ENCODE measurements around the gene PIK3R4.

The PIK3R4 gene

GRCh38 chr3:130737622-130738021 lies 9.0 kb downstream of the PIK3R4 start:
- Histone ChIP-seq H3K4me3 (IDR thresholded peaks at IDR 0.05; ENCODE audit: insufficient read depth, low read depth, low read length) (no peak overlapping the region), H4K20me1 (ENCODE audit: insufficient read depth) (no peaks in the 10 kb centered on the region), H2AFZ (ENCODE audit: low read depth) (no peak overlapping the region), H3K27ac (no peak overlapping the region), H3K27me3 (ENCODE audit: insufficient read depth, low read depth) (no peaks in the 10 kb centered on the region), H3K4me1 (ENCODE audit: low read depth, poor library complexity, severe bottlenecking) (no peaks in the 10 kb centered on the region), H3K79me2 (ENCODE audit: insufficient read depth, low read depth) (peaks cover 14% of the 10 kb centered on the region; the same call in 1 of the 2 replicates), H3K9ac (no peak overlapping the region), H3K36me3 (ENCODE audit: insufficient read depth) (no peaks in the 10 kb centered on the region), H3K4me2 (no peak overlapping the region)
- no peak for TF ChIP-seq CTCF (conservative IDR thresholded peaks at IDR 0.05; ENCODE audit: low read depth, low read length)

GRCh38 chr3:130733236-130733875 lies 13.3 kb downstream of the PIK3R4 start:
- no peak overlapping the region for H3K9ac ChIP-seq
- H3K36me3 ChIP-seq (ENCODE audit: insufficient read depth), result no peaks in the 10 kb centered on the region
- H3K4me3 ChIP-seq (IDR thresholded peaks at IDR 0.05; ENCODE audit: insufficient read depth, low read depth, low read length), result no peak overlapping the region
- no peaks in the 10 kb centered on the region for H3K4me1 ChIP-seq (ENCODE audit: low read depth, poor library complexity, severe bottlenecking)
- no peak overlapping the region for H3K4me2 ChIP-seq
- no peak for TF ChIP-seq CTCF (conservative IDR thresholded peaks at IDR 0.05; ENCODE audit: low read depth, low read length)
- H4K20me1 ChIP-seq (ENCODE audit: insufficient read depth), result no peaks in the 10 kb centered on the region
- H2AFZ ChIP-seq (ENCODE audit: low read depth), result no peak overlapping the region
- H3K79me2 ChIP-seq (ENCODE audit: insufficient read depth, low read depth), result peaks cover 5% of the 10 kb centered on the region; the same call in 1 of the 2 replicates
- H3K27me3 ChIP-seq (ENCODE audit: insufficient read depth, low read depth), result no peaks in the 10 kb centered on the region
- no peak overlapping the region for H3K27ac ChIP-seq

GRCh38 chr3:130732501-130732900 lies 14.1 kb downstream of the PIK3R4 start:
- no peaks in the 10 kb centered on the region for H4K20me1 ChIP-seq (ENCODE audit: insufficient read depth)
- no peak overlapping the region for H2AFZ ChIP-seq (ENCODE audit: low read depth)
- no peak overlapping the region for H3K4me2 ChIP-seq
- H3K4me3 ChIP-seq (IDR thresholded peaks at IDR 0.05; ENCODE audit: insufficient read depth, low read depth, low read length), result no peak overlapping the region
- no peaks in the 10 kb centered on the region; the same call in 1 of the 2 replicates for H3K79me2 ChIP-seq (ENCODE audit: insufficient read depth, low read depth)
- TF ChIP-seq CTCF (conservative IDR thresholded peaks at IDR 0.05; ENCODE audit: low read depth, low read length), result no peak
- H3K4me1 ChIP-seq (ENCODE audit: low read depth, poor library complexity, severe bottlenecking), result no peaks in the 10 kb centered on the region
- H3K27ac ChIP-seq, result no peak overlapping the region
- H3K36me3 ChIP-seq (ENCODE audit: insufficient read depth), result no peaks in the 10 kb centered on the region
- no peaks in the 10 kb centered on the region for H3K27me3 ChIP-seq (ENCODE audit: insufficient read depth, low read depth)
- no peak overlapping the region for H3K9ac ChIP-seq

GRCh38 chr3:130731817-130732216 lies 14.8 kb downstream of the PIK3R4 start:
- no peaks in the 10 kb centered on the region for H3K36me3 ChIP-seq (ENCODE audit: insufficient read depth)
- no peak for TF ChIP-seq CTCF (conservative IDR thresholded peaks at IDR 0.05; ENCODE audit: low read depth, low read length)

More at GRCh38 chr3:130731817-130732216, 14.8 kb downstream of the PIK3R4 start:
- Histone ChIP-seq H4K20me1 (ENCODE audit: insufficient read depth) (no peaks in the 10 kb centered on the region), H3K9ac (no peak overlapping the region), H3K79me2 (ENCODE audit: insufficient read depth, low read depth) (no peaks in the 10 kb centered on the region; the same call in 1 of the 2 replicates), H3K27me3 (ENCODE audit: insufficient read depth, low read depth) (no peaks in the 10 kb centered on the region), H2AFZ (ENCODE audit: low read depth) (no peak overlapping the region), H3K4me1 (ENCODE audit: low read depth, poor library complexity, severe bottlenecking) (no peaks in the 10 kb centered on the region), H3K4me3 (IDR thresholded peaks at IDR 0.05; ENCODE audit: insufficient read depth, low read depth, low read length) (no peak overlapping the region), H3K4me2 (no peak overlapping the region), H3K27ac (no peak overlapping the region)
